HG02938 (cell line): Measurements from ENCODE around the gene DNAJC13.

Experiments
- ATAC-seq: cut with Tn5 transposase; IDR thresholded peaks from one replicate; pipeline ENCODE4 v1.9.1; 2021; ENCODE audit warnings: mild to moderate bottlenecking, moderate library complexity; ENCODE audit not compliant: unreplicated experiment

The DNAJC13 gene

GRCh38 chr3:132587401-132587800, 170.1 kb downstream of the DNAJC13 start:
- ATAC-seq = no peak
